Transverse colon (tissue), 4 donors: Measurements from ENCODE around the gene MAK. TPM values are rescaled to one million over a fixed set of nuclear protein-coding genes. Genes with fewer than 3 reads are reported as not detected.
"Not testable (repeated sequence)": the region's sequence is repeated elsewhere in the genome, so short reads cannot be mapped to it uniquely, and the experiment has no call there.

ENCODE experiments used
- DNase-seq: peaks from one replicate; pipeline ENCODE4 v3.0.0-alpha.2; 2019
- H3K27ac ChIP-seq, 4 donors: fragments of 200-600 bp; sonication (generic); 2 replicates each; pipeline ENCODE4 v1.5.1; 2016 to 2018; ENCODE audit warnings: inconsistent platforms in 4 of 4
- H3K27me3 ChIP-seq: fragments of 200-600 bp; sonication (generic); 2 replicates; pipeline ENCODE4 v1.5.1; 2017; ENCODE audit warnings: inconsistent platforms
- H3K36me3 ChIP-seq, 4 donors: fragments of 200-600 bp; sonication (generic); 2 replicates each; pipeline ENCODE4 v1.5.1; 2017 to 2019; ENCODE audit warnings: inconsistent platforms in 4 of 4
- H3K4me1 ChIP-seq, 4 donors: fragments of 200-600 bp; sonication (generic); 2 replicates each; pipeline ENCODE4 v1.5.1; 2017 to 2020; ENCODE audit warnings: inconsistent platforms in 4 of 4
- H3K4me3 ChIP-seq, 4 donors: fragments of 200-600 bp; sonication (generic); 1 replicate in 1 of 4; 2 replicates in 3 of 4; pipeline versions ENCODE4 v1.5.1 to v1.6.1; 2017 to 2019; ENCODE audit warnings: inconsistent platforms in 4 of 4
- H3K9me3 ChIP-seq, 2 donors: fragments of 200-600 bp; sonication (generic); 2 replicates each; pipeline ENCODE4 v1.5.1; 2017 to 2019; ENCODE audit warnings: inconsistent platforms in 2 of 2
- CTCF ChIP-seq, 5 experiments: fragments of 200-600 bp in 3 of 5; fragments of 450-650 bp in 2 of 5; sonication (generic) in 3 of 5; IDR thresholded peaks; 1 replicate in 2 of 5; 2 replicates in 3 of 5; pipeline ENCODE4 v1.5.1; 2016 to 2017; ENCODE audit warnings: antibody characterized with exemption in 5 of 5, inconsistent platforms in 3 of 5, mild to moderate bottlenecking in 2 of 5, moderate library complexity in 1 of 5
- EP300 ChIP-seq: sonication (generic); formaldehyde crosslinking; IDR thresholded peaks from one replicate; pipeline ENCODE4 v1.6.1; 2017; ENCODE audit warnings: antibody characterized with exemption, low read depth
- POLR2A ChIP-seq: fragments of 450-650 bp; IDR thresholded peaks from one replicate; pipeline ENCODE4 v1.6.1; 2016; ENCODE audit warnings: antibody characterized with exemption, mild to moderate bottlenecking, moderate library complexity
- POLR2AphosphoS5 ChIP-seq, 3 donors: sonication (generic); formaldehyde crosslinking; IDR thresholded peaks; one replicate each; pipeline ENCODE4 v1.6.1; 2016; ENCODE audit warnings: antibody characterized with exemption in 3 of 3
- WGBS, 2 donors: methylation state at CpG; one replicate each; pipeline ENCODE4 v1.1.5; 2018; ENCODE audit warnings: low coverage in 1 of 2; 5-methylcytosine and 5-hydroxymethylcytosine counted together
- in situ Hi-C, 4 donors: fragments of 200-750 bp; cut with MboI; loops; one replicate each; pipeline versions ENCODE4 v1.15.0 to v1.15.1; 2017; ENCODE audit warnings: low sequenced_read_pairs in 3 of 4, low pct_ligation_motif_present in 1 of 4, low pct_unique_long_range_greater_than_20kb in 1 of 4
- intact Hi-C: fragments of 100-400 bp; cut with DNase I; formaldehyde crosslinking; loops from one replicate; pipeline ENCODE4 v1.15.1; 2023; ENCODE audit warnings: low total_unique reads
- total RNA-seq, 4 donors: library from RNA; depleted of rRNA; stranded (reverse); fragments of >200 nt; gene quantifications; one replicate each; pipeline ENCODE4 v1.1.0, GENCODE V29; 2016

The MAK gene
- total RNA-seq = not detected

GRCh38 chr6:10837995-10838793, at the start of gene MAK:
Gene MAK, minus strand, starts transcription at chr6:10838539. Its CDS starts 7,891 bp downstream, at chr6:10830648.
- peak within 1 kb of the TSS; percentile 37 to 66 (median 54) for H3K4me3 ChIP-seq
- WGBS, 2 donors = 1% methylated on average over 42 of the region's 53 CpGs; no CpG with 5 or more reads in 1 of the 2 donors
- in situ Hi-C loops = no loop called here

GRCh38 chr6:10886691-10887502, 48.6 kb upstream of the MAK start, which contains the start of gene SYCP2L:
Gene SYCP2L, plus strand, starts transcription at chr6:10887052. Its CDS starts 75 bp downstream, at chr6:10887127.
- TF ChIP-seq POLR2A = no peak
- H3K9me3 ChIP-seq = peaks cover 3 to 5% of the 10 kb centered on the region in 2 donors
- no peak within 1 kb of the TSS for H3K27ac ChIP-seq
- intact Hi-C loops = no loop called here
- in situ Hi-C loops = no loop called here
- peak within 1 kb of the TSS in 2 of 4 donors; percentile 19 to 44 for H3K4me3 ChIP-seq
- H3K36me3 ChIP-seq = no peaks in the 10 kb centered on the region
- DNase-seq = no peak
- WGBS, 2 donors = 15 to 29% methylated on average over 7 to 57 of the region's 58 CpGs
- peaks cover 69% of the 10 kb centered on the region for H3K27me3 ChIP-seq
- peaks cover 0 to 16% (median 4%) of the 10 kb centered on the region in 4 donors for H3K4me1 ChIP-seq

More at GRCh38 chr6:10837995-10838793, at the start of gene MAK:
- H3K27me3 ChIP-seq = peaks cover 55% of the 10 kb centered on the region
- peaks cover 13 to 22% (median 16%) of the 10 kb centered on the region in 4 donors for H3K4me1 ChIP-seq
- no peaks in the 10 kb centered on the region for H3K9me3 ChIP-seq
- peak within 1 kb of the TSS in 2 of 4 donors; percentile 14 to 44 for H3K27ac ChIP-seq
- no peaks in the 10 kb centered on the region for H3K36me3 ChIP-seq
- peak; percentile 88 for DNase-seq
- TF ChIP-seq POLR2A = no peak
- TF ChIP-seq POLR2AphosphoS5 (IDR thresholded peaks at IDR 0.05) = peak in 2 of 3 donors; percentile 10 to 20
- intact Hi-C loops = loop anchor here (2.0 kb wide), 1 partner anchor 47 kb away; no protein-coding TSS in a partner anchor

GRCh38 chr6:10886365-10886690, 48.0 kb upstream of the MAK start:
- intact Hi-C loops, H3K9me3 ChIP-seq, DNase-seq, in situ Hi-C loops, H3K36me3 ChIP-seq, H3K27ac ChIP-seq: not testable (repeated sequence)
- Histone ChIP-seq H3K4me1 (peaks cover 0 to 16% (median 4%) of the 10 kb centered on the region in 4 donors), H3K27me3 (peaks cover 75% of the 10 kb centered on the region), H3K4me3 (peak overlapping the region in 2 of 4 donors; percentile 19 to 44)
- WGBS, 2 donors = 38 to 100% methylated on average over 1 to 11 of the region's 11 CpGs

GRCh38 chr6:10884245-10884972, 46.1 kb upstream of the MAK start:
- Histone ChIP-seq H3K4me1 (peaks cover 0 to 16% (median 4%) of the 10 kb centered on the region in 4 donors), H3K4me3 (no peak overlapping the region), H3K36me3 (no peaks in the 10 kb centered on the region), H3K9me3 (no peaks in the 10 kb centered on the region), H3K27ac (no peak overlapping the region), H3K27me3 (peaks cover 84% of the 10 kb centered on the region)
- TF ChIP-seq EP300 (no peak), POLR2AphosphoS5 (IDR thresholded peaks at IDR 0.05) (no peak), CTCF (IDR thresholded peaks at IDR 0.05) (no peak)
- WGBS, 2 donors = 39% methylated on average over 15 to 24 of the region's 24 CpGs
- intact Hi-C loops = loop anchor here (2.0 kb wide), 1 partner anchor 48 kb away; no protein-coding TSS in a partner anchor
- DNase-seq = no peak
- in situ Hi-C loops = no loop called here

- in situ Hi-C loops = no loop called here
- intact Hi-C loops = loop anchor here (2.0 kb wide), 1 partner anchor 47 kb away; no protein-coding TSS in a partner anchor
- TF ChIP-seq CTCF (IDR thresholded peaks at IDR 0.05) (no peak), POLR2A (no peak)
- no peaks in the 10 kb centered on the region for H3K36me3 ChIP-seq
- H3K27me3 ChIP-seq = peaks cover 81% of the 10 kb centered on the region
- no peak overlapping the region for H3K4me3 ChIP-seq
- DNase-seq = no peak
- H3K4me1 ChIP-seq = peaks cover 0 to 16% (median 4%) of the 10 kb centered on the region in 4 donors
- no peaks in the 10 kb centered on the region for H3K9me3 ChIP-seq
- WGBS, 2 donors = 24 to 36% methylated on average over 15 to 51 of the region's 51 CpGs
- H3K27ac ChIP-seq = no peak overlapping the region
These were observed 45.2 kb upstream of the MAK start for GRCh38 chr6:10883312-10884244.
